GM19099 (cell line): ENCODE data around the gene IFT43.

Experiments
- POLR2A ChIP-seq: IDR thresholded peaks from 3 replicates; pipeline ENCODE4 v1.6.1; 2011; ENCODE audit warnings: low read depth; ENCODE audit not compliant: insufficient read length; ENCODE audit errors: extremely low read depth

Gene IFT43

DNA sequence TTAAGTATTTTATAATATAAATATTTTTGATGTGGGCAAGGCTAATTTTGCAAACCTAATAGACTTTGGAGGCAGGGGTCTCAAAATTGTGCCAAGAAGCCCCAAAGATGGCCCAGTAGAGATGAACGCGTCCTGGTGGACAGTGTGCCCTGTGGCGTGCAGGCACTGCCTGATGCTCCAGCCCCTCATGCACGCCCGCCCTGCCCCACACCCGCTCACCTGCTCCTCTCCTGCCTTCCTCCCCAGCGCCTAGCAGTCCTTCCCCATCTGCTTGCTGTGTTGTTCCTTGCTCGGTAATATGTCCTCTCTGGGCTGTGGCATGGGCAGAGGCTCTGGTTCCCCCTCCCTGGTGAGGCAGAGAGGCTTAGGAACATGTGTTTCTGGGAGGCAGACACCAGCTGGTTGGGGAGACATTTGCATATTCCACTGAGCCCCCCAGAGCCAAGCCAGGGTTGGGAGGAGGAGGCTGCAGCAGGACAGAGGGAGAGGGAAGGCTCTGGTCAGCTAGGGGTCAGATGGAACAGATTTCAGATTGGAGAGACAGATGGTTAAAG is 119.3 kb downstream of the IFT43 start:
- TF ChIP-seq POLR2A = no peak

DNA sequence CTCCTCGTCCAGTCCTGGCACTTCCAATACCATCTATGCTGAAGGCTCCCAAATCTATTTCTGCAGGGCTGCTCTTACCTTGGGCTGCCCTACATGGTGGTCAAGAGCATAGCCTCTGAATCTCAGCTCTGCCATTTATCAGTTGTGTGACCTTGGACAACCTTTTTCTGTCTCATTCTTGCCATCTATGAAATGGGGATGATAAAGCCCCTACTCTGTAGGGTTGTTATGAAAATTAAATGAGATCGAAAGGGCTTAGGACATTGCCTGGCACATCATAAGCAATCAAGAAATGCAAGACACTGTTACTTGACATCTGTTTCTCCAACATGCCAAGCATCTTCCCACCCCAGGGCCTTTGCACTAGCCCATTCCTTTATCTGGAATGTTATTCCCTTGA is 120.6 kb downstream of the IFT43 start:
- no peak for TF ChIP-seq POLR2A

GRCh38 chr14:76109087-76109880 is 123.7 kb downstream of the IFT43 start:
- TF ChIP-seq POLR2A = no peak

GRCh38 chr14:76112889-76113624 is 127.5 kb downstream of the IFT43 start:
- no peak for TF ChIP-seq POLR2A

DNA sequence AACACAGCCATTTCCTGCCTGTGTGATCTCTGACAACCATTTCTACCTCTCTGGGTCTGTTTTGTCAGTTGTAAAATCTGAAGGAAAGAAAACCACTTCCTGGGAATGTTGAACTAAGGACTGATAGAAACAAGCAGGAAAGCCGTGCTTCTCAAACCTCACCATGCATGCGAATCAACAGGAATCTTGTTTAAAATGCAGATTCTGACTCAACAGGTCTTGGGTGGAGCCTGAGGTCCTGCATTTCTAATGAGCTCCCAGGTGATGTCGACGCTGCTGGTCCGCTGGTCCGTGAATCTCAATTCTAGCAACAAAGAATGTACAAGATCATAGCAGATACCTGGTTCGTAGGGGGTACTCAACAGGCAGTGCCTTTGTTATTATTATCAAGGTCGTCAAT is 128.1 kb downstream of the IFT43 start:
- TF ChIP-seq POLR2A = no peak

DNA sequence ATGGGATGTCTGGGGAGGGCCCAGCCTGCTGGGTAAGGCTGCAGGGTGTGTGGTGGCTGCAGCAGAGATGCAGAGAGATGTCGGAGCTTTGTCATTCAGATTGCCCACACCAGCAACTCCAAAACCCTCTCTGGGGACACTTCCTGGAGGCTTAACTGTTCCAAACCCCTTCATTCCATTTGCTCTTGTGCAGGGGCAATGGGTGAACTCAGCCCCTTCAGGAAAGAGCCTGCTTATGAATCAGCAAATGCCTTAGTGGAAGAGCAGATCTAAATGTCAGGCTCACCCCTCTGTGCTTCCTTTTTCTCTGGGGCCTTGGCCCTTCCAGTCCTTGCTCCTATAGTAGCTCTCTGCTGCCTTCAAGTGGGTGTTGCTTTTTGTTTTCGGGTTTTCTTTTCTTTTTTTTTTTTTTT is 129.5 kb downstream of the IFT43 start:
- no peak for TF ChIP-seq POLR2A

DNA sequence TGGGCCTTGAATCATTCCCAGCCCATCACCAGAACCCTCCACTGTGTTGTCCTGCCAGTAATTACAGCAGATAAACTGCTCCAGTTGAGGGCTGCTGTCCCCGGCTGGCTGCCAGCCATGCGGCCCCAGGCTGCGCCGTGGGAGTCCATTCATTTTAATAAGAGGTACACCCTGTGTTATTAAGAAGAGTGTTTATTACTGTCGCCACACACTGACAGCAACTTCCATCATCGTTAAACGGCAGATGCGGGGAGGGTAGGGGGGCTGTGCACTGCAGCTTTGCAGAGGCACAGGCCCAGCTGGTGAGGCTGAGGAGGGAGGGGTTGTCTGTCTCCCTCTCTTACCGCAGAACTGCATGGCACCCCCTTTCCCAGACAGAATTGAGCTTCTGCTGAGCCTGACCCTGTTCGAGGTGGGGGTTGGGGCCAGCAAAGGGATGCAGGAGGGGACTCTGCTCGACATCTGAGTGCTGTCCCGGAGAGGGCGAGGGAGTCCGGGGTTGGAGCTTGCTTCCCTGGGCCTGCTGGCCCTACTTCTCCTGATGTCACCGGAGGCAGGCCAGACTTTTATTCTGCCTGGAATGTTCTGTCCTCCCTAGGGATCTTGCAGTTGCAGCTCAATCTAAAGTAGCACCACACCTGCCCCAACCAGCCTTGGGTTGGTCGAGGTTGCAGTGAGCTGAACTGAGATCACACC is 132.4 kb downstream of the IFT43 start:
- no peak for TF ChIP-seq POLR2A

- TF ChIP-seq POLR2A = no peak
Observed at GRCh38 chr14:76118594-76118993, 133.0 kb downstream of the IFT43 start.

DNA sequence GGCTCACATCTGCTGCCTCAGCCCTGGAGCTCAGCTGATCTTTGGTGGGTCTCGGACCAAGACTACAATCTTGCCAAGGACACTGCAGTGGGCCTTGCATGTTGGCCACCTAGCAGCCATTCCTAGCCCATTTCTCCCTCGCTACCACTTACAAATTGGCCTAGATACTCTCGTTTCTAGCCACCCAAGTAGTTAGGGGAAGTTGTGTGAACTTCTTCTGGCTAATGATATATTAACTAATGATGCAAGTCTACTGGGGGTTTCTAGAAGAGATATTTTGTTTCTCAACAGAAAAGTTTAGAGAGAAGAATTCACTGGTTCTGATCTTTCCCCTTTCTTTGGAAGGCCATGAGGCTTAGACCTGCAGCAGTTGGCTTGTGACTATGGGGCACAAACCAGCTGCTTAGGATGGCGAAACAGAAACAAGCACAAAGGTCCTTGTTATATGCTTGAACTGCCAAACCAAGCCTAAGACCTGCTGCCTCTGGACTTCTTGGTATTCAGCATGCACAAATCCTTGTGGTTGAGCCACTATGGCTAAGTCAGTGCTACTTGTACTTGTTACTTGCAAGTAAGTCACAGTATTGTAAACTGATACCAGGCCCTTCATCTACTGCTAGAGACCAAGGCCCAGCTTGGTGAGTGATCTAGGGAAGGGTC is 135.7 kb downstream of the IFT43 start:
- no peak for TF ChIP-seq POLR2A

GRCh38 chr14:76123426-76124225 is 138.1 kb downstream of the IFT43 start:
- TF ChIP-seq POLR2A = no peak

GRCh38 chr14:76125511-76125910 is 139.9 kb downstream of the IFT43 start:
- TF ChIP-seq POLR2A = no peak

DNA sequence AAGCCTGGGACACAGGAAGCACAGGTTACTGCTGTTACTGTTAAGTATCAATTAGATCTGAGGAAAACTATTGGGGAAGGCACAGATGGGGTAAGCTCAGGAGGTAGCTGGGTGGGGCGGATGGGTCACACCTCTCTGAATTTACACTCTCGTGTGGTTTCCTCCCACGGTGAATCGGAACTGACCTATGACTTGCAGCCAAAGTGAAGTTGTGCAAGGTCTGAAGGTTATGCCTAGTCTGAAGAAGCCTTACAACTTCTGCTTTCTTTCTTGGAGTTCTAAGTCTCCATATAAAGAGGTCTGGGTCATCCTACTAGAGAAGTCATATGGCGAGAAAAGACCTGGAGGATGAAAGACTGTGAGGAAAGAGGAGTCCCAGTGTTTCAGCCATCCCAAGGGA is 140.5 kb downstream of the IFT43 start:
- no peak for TF ChIP-seq POLR2A

DNA sequence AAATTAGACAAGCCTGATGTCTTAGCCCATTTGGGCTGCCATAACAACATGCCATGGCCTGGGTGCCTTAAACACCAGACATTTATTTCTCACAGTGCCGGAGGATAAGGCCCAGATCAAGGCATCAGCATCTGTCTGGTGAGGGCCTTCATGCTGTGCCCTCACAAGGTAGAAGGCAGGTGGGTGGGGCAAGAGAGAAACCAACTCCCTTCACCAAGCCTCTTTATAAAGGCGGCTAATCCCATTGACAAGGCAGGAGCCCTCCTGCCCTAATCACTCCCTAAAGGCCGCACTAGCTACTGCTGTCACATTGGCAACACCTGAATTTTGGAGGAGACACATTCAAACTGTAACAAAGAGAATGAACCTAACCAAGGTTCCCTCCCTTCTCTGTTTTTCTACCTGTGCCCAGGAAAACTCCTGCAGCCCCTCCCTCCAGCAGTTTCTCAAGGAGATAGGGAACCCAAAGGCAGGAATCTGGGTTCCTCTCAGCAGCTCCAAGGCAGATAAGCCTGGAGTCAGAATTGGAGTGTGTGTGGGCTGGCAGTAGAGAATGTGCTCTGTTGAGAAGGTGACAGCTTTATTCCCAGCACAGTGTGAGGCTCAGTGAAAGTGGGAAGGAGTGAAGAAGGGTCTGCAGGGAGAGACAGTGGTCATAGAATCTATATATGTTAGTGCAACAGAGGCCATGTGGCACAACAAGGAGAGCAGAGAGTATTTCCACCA is 144.5 kb downstream of the IFT43 start:
- TF ChIP-seq POLR2A = no peak
